Spleen (tissue), 7 donors: ENCODE data around the gene CDC42BPG.

Experiments used
- CTCF ChIP-seq, 11 experiments: fragments of 200-600 bp in 7 of 11; fragments of 450-650 bp in 4 of 11; sonication (generic) in 4 of 11; IDR thresholded peaks in 8 of 11; conservative IDR thresholded peaks in 3 of 11; 1 replicate in 7 of 11; 2 replicates in 4 of 11; pipeline versions ENCODE4 v1.4.0 to v1.8.0; 2016 to 2021; ENCODE audit warnings: antibody characterized with exemption in 11 of 11, inconsistent platforms in 4 of 11, mild to moderate bottlenecking in 1 of 11
- POLR2A ChIP-seq, 3 donors: fragments of 450-650 bp; IDR thresholded peaks; one replicate each; pipeline ENCODE4 v1.5.1; 2017; ENCODE audit warnings: antibody characterized with exemption in 3 of 3, mild to moderate bottlenecking in 1 of 3
- donor health status: DM: no; HTN: no; CAD: no; lungs with moderate emphysema.
- donor health status: DM: no; HTN: no; CAD: no.
- donor health status: DM: no; HTN: no; CAD: no.

DNA sequence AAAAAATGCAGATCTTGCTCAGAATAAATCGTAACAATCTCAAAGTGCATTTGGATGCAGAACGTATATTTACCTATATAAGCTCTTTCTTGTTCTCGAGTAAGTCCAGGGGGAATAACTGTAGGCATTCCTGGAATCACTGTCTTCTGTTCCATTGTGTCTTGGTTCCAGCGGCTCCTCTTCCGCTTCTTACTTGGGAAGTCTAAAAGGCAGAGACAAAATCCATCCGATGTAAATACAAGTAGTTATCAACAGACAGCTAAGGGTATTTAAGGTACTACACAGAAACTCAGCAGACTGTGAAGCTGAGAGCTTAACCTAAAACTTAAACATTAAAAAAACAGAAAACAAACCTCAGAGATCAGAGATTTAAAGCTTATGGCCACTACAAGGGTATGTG lies 68.0 kb downstream of the CDC42BPG start:
- no peak for TF ChIP-seq CTCF (IDR thresholded peaks at IDR 0.05 in 8 of 11, conservative IDR thresholded peaks at IDR 0.05 in 3 of 11)
- TF ChIP-seq POLR2A (IDR thresholded peaks at IDR 0.05), result no peak
